ENCODE results near the gene NUTM1.
"Not testable (repeated sequence)": the region's sequence is repeated elsewhere in the genome, so short reads cannot be mapped to it uniquely, and the experiment has no call there.

NUTM1 gene

GRCh38 chr15:34365091-34365825 lies 22.1 kb downstream of the NUTM1 start:
- Mint-ChIP-seq H3K4me1 (ENCODE audit: low read depth) (peaks cover 26% of the 10 kb centered on the region), H3K4me3 (peak overlapping the region; percentile 99), H3K27ac (peak overlapping the region; percentile 36), H3K27me3 (ENCODE audit: low read depth) (no peaks in the 10 kb centered on the region), H3K9me3 (no peaks in the 10 kb centered on the region), H3K36me3 (ENCODE audit: low read depth) (peaks cover 22% of the 10 kb centered on the region)

- Mint-ChIP-seq H3K9me3 (no peaks in the 10 kb centered on the region), H3K27ac (peak overlapping the region; percentile 60), H3K36me3 (ENCODE audit: low read depth) (peaks cover 20% of the 10 kb centered on the region), H3K4me3 (peak overlapping the region; percentile 99), H3K27me3 (ENCODE audit: low read depth) (no peaks in the 10 kb centered on the region), H3K4me1 (ENCODE audit: low read depth) (peaks cover 25% of the 10 kb centered on the region)
Measured at GRCh38 chr15:34365836-34366235, 22.7 kb downstream of the NUTM1 start.

GRCh38 chr15:34366271-34367065 lies 23.4 kb downstream of the NUTM1 start:
- peaks cover 25% of the 10 kb centered on the region for H3K4me1 Mint-ChIP-seq (ENCODE audit: low read depth)
- no peaks in the 10 kb centered on the region for H3K9me3 Mint-ChIP-seq
- peak overlapping the region; percentile 99 for H3K4me3 Mint-ChIP-seq
- peaks cover 17% of the 10 kb centered on the region for H3K36me3 Mint-ChIP-seq (ENCODE audit: low read depth)
- H3K27ac Mint-ChIP-seq: peak overlapping the region; percentile 91
- H3K27me3 Mint-ChIP-seq (ENCODE audit: low read depth): no peaks in the 10 kb centered on the region

GRCh38 chr15:34367101-34368081 lies 24.3 kb downstream of the NUTM1 start, which contains the start of gene LPCAT4:
Gene LPCAT4, minus strand, starts transcription at chr15:34367196. Its CDS starts 96 bp downstream, at chr15:34367100.
- peaks cover 25% of the 10 kb centered on the region for H3K4me1 Mint-ChIP-seq (ENCODE audit: low read depth)

GRCh38 chr15:34370129-34370528 lies 27.0 kb downstream of the NUTM1 start:
- Mint-ChIP-seq H3K4me3 (no peak overlapping the region), H3K9me3 (no peaks in the 10 kb centered on the region), H3K36me3 (ENCODE audit: low read depth) (peaks cover 1% of the 10 kb centered on the region), H3K27ac (no peak overlapping the region), H3K27me3 (ENCODE audit: low read depth) (no peaks in the 10 kb centered on the region), H3K4me1 (ENCODE audit: low read depth) (peaks cover 15% of the 10 kb centered on the region)

More at GRCh38 chr15:34367101-34368081, 24.3 kb downstream of the NUTM1 start, which contains the start of gene LPCAT4:
- Mint-ChIP-seq H3K4me3 (peak within 1 kb of the TSS; percentile 99), H3K27me3 (ENCODE audit: low read depth) (no peaks in the 10 kb centered on the region), H3K27ac (peak within 1 kb of the TSS; percentile 97), H3K9me3 (no peaks in the 10 kb centered on the region), H3K36me3 (ENCODE audit: low read depth) (peaks cover 11% of the 10 kb centered on the region)

- H3K36me3 Mint-ChIP-seq (ENCODE audit: low read depth): peaks cover 1% of the 10 kb centered on the region
- no peak overlapping the region for H3K4me3 Mint-ChIP-seq
- no peaks in the 10 kb centered on the region for H3K9me3 Mint-ChIP-seq
- H3K27ac Mint-ChIP-seq: no peak overlapping the region
- no peaks in the 10 kb centered on the region for H3K27me3 Mint-ChIP-seq (ENCODE audit: low read depth)
- H3K4me1 Mint-ChIP-seq (ENCODE audit: low read depth): peaks cover 11% of the 10 kb centered on the region
Measured at GRCh38 chr15:34370643-34371042, 27.5 kb downstream of the NUTM1 start.

- Mint-ChIP-seq H3K27me3 (ENCODE audit: low read depth) (no peaks in the 10 kb centered on the region), H3K9me3 (no peaks in the 10 kb centered on the region), H3K27ac (no peak overlapping the region), H3K4me1 (ENCODE audit: low read depth) (no peaks in the 10 kb centered on the region), H3K4me3 (no peak overlapping the region), H3K36me3 (ENCODE audit: low read depth) (peaks cover 1% of the 10 kb centered on the region)
Measured at GRCh38 chr15:34373951-34374350, 30.8 kb downstream of the NUTM1 start.

GRCh38 chr15:34374816-34375215 lies 31.7 kb downstream of the NUTM1 start:
- Mint-ChIP-seq H3K4me1 (ENCODE audit: low read depth) (no peaks in the 10 kb centered on the region), H3K4me3 (no peak overlapping the region), H3K9me3 (no peaks in the 10 kb centered on the region), H3K27ac (no peak overlapping the region), H3K36me3 (ENCODE audit: low read depth) (no peaks in the 10 kb centered on the region), H3K27me3 (ENCODE audit: low read depth) (no peaks in the 10 kb centered on the region)

- not testable (repeated sequence) for H3K9me3 Mint-ChIP-seq; H3K27ac Mint-ChIP-seq; H3K27me3 Mint-ChIP-seq (ENCODE audit: low read depth); H3K36me3 Mint-ChIP-seq (ENCODE audit: low read depth); H3K4me3 Mint-ChIP-seq; H3K4me1 Mint-ChIP-seq (ENCODE audit: low read depth)
Measured at GRCh38 chr15:34375541-34375940, 32.4 kb downstream of the NUTM1 start.

- H3K27me3 Mint-ChIP-seq (ENCODE audit: low read depth): no peaks in the 10 kb centered on the region
- H3K9me3 Mint-ChIP-seq: no peaks in the 10 kb centered on the region
- no peak overlapping the region for H3K27ac Mint-ChIP-seq
- no peaks in the 10 kb centered on the region for H3K4me1 Mint-ChIP-seq (ENCODE audit: low read depth)
- H3K4me3 Mint-ChIP-seq: no peak overlapping the region
- H3K36me3 Mint-ChIP-seq (ENCODE audit: low read depth): peaks cover 3% of the 10 kb centered on the region
Measured at GRCh38 chr15:34376856-34377255, 33.7 kb downstream of the NUTM1 start.

- H3K36me3 Mint-ChIP-seq (ENCODE audit: low read depth); H3K27me3 Mint-ChIP-seq (ENCODE audit: low read depth); H3K9me3 Mint-ChIP-seq; H3K4me3 Mint-ChIP-seq; H3K4me1 Mint-ChIP-seq (ENCODE audit: low read depth); H3K27ac Mint-ChIP-seq: not testable (repeated sequence)
Measured at GRCh38 chr15:34380491-34380890, 37.4 kb downstream of the NUTM1 start.

GRCh38 chr15:34381829-34382521 lies 38.9 kb downstream of the NUTM1 start:
- H3K36me3 Mint-ChIP-seq (ENCODE audit: low read depth); H3K9me3 Mint-ChIP-seq; H3K27me3 Mint-ChIP-seq (ENCODE audit: low read depth); H3K27ac Mint-ChIP-seq; H3K4me3 Mint-ChIP-seq; H3K4me1 Mint-ChIP-seq (ENCODE audit: low read depth): not testable (repeated sequence)

GRCh38 chr15:34389594-34390086 lies 46.5 kb downstream of the NUTM1 start:
- not testable (repeated sequence) for H3K36me3 Mint-ChIP-seq (ENCODE audit: low read depth); H3K4me1 Mint-ChIP-seq (ENCODE audit: low read depth); H3K27ac Mint-ChIP-seq; H3K9me3 Mint-ChIP-seq; H3K4me3 Mint-ChIP-seq; H3K27me3 Mint-ChIP-seq (ENCODE audit: low read depth)

GRCh38 chr15:34392981-34393380 lies 49.9 kb downstream of the NUTM1 start:
- not testable (repeated sequence) for H3K4me1 Mint-ChIP-seq (ENCODE audit: low read depth); H3K4me3 Mint-ChIP-seq; H3K27me3 Mint-ChIP-seq (ENCODE audit: low read depth); H3K36me3 Mint-ChIP-seq (ENCODE audit: low read depth); H3K27ac Mint-ChIP-seq; H3K9me3 Mint-ChIP-seq
